Stimulated activated CD8-positive, alpha-beta memory T cell treated with anti-CD3 and anti-CD28 coated beads, Interleukin-4, amount 100 ng/mL, for 1 hour (primary cell): ENCODE measurements around the gene KCNK15.
"Not testable (repeated sequence)": the region's sequence is repeated elsewhere in the genome, so short reads cannot be mapped to it uniquely, and the experiment has no call there.

Experiments
- DNase-seq, 2 donors: peaks; one replicate each; pipeline ENCODE4 v3.0.0-alpha.2; 2020; ENCODE audit warnings: low read depth in 2 of 2, low spot score in 1 of 2

Gene KCNK15

GRCh38 chr20:44758247-44759101 is 12.8 kb downstream of the KCNK15 start:
- no peak for DNase-seq

DNA sequence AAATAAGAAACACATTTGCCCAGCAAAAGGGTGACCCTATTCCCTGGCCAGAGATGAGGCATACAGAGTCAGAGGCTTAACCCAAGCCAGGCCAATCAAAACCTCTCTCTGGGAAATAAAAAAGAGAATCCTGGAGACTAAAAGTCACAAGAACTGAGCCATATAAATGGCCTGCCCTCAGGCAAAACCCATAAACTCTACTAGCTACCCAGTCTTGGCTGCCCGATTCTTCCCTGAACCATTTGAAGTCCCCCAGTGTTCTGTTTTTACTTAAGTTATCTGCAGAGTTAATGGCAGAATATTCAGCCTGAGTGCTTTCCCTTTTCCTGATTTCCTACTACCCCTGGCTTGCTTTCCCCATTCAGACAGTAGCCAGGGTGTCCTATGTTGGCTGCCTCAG is 13.9 kb downstream of the KCNK15 start:
- no peak for DNase-seq

DNA sequence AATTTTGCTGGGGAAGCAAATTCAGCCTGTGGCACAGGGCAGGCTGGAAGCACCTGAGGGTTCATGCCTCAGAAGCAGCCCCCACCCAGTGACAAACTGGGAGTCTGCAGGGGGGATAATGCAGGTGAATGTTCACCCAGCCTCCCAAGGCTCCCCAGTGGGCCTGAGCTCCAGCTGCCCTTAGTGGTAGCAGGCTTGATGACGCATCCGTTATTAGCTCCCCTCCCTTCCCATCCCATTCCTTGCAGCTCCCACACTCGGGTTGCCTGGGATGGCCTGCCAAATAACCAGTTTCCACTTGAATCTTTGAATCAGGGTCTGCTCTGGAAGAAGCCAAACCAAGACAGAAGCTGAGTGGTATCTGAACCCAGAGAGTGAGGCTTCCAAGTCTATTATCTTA is 15.8 kb downstream of the KCNK15 start:
- no peak for DNase-seq

- DNase-seq, result no peak
Observed at GRCh38 chr20:44762466-44763140, 16.9 kb downstream of the KCNK15 start.

DNA sequence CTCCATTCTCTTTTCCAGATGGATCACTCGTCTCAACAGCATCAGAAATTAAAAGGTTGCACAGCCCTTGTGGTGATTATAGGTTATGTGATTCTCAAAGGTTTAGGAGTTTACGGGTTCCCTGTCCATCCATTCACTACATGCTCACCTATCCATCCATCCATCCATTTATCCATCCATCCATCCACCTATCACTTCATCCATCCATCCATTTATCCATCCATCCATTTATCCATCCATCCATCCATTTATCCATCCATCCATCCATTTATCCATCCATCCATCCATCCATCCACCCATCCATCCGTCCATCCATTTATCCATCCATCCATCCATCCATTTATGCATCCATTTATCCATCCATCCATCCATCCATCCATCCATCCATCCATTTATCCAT is 18.1 kb downstream of the KCNK15 start:
- DNase-seq, result not testable (repeated sequence)

- DNase-seq, result no peak
Observed at GRCh38 chr20:44765091-44765490, 19.4 kb downstream of the KCNK15 start.

DNA sequence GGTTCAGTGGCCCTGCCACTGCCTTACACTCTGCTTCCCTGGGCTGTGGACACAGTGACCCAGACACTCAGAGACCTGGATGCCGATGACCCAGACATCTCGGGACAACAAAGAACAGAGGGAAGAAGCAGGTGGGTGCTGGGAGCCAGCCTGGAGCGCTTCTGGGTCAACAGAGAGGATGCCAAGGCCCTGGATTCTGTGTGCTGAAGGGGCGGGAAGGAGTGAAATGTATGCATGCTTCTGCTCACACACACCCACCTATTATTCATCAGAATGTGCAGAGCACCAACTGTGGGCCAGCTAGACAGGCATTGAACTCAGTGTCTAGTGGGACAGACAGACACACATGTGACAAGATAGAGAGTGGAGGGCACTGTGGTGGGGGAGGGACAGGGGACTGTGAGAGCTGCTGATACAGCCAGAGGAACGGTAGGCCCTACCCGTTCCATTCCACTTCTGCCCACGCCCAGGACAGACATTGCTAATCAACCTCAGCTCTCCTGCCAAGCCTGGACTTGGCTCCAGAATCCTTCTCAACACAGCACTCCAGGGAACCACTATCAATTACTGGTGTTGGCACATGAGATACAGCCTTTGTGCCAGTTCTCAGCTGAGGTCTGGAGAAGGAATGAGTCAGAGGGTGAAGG is 20.2 kb downstream of the KCNK15 start:
- DNase-seq, result no peak

DNA sequence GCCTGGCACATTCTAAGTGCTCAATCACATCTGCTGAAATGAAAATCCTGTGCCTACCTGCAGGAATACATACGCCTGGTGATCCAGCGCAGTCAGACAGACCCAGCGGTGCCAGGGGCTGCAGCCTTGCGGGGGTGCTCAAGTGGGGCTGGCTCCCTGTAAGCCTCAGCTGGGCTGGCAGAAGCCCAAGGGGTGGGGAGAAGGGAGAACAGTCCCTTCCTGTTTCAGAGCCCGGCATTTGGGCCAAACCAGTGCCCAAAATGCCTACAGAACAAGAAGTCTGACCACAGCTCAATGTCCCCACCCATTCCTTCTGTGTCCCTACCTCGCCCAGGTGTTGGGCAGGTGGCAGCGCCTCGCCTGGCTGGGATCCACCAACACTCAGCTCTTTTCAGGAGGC is 22.6 kb downstream of the KCNK15 start:
- no peak for DNase-seq

GRCh38 chr20:44768854-44769480 is 23.3 kb downstream of the KCNK15 start:
- DNase-seq, result no peak

GRCh38 chr20:44769481-44769863 is 23.8 kb downstream of the KCNK15 start:
- no peak for DNase-seq

GRCh38 chr20:44770484-44771171 is 25.0 kb downstream of the KCNK15 start:
- no peak for DNase-seq

DNA sequence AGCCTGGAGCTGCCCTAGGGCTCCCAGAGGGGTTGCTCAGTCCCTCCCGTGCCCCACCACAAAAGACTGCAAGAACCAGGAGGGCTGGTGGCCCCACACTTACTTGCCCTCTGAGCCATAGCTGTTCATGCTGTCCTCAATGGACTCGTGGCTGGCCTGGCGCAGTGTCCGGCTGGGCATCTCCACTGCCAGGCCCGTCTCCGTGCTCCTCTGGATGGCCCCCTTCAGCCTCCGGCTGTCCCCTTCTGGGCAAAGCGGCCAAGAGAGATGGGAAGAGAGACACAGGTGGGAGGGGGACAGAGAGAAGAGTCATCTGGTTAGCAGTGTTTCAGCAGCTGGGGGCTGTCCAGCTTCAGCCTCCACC is 25.5 kb downstream of the KCNK15 start:
- no peak for DNase-seq

DNA sequence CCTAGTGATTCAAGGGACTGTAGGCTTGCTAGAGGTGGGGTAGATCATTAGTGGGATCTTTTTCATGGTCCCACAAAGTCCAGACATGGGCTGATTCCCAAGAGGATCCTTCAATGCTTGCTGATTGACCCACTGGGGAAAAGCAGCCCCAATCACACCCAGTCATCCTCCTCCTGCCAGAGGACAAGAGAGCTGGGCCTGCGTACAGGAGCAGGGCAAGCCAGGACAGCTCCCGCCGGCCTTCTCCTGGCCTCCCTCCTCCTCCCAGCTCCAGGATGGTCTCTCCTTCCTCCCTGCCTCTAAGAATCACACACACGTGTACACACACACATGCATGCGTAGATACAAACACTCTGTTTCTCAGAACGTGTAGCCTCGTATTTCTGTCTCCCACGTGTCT is 27.0 kb downstream of the KCNK15 start:
- DNase-seq, result no peak

GRCh38 chr20:44773070-44773829 is 27.6 kb downstream of the KCNK15 start:
- DNase-seq, result no peak

DNA sequence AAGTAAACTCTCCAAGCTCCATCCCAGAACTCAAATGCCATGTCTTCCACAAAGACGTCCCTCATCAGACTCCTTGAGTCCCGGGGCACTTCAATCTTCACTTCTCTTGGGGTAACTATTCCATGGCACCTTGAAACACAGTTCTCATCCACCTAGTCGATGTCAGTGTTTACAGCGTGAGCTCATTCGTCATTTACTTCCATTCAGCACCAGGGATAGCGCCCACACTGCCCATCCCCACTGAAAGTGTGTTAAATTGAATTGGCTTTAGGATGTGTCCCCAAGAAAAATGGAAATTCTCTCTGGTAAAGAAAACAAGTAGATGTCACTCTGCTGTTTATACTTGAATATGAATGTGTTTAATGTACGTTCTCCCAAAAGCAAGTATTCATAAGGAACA is 31.3 kb downstream of the KCNK15 start:
- no peak for DNase-seq

DNA sequence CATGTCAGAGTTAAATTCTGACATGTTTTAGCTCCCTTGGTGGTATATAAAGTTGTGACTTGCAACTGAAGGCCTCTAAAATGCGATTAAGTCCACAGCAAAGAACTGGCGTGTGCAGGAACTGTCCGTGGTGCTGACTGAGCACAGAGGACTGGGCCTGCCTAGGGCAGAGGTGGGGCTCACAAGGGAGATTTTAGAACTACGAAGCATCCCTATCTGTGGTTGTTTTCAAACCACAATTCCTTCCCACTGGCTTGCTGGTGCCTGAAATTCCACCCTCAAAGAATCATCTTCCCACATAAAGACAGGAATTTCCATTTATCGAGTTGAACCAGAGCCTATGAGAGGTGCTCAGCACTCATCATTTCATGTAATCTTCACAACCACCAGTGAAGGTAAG is 34.6 kb downstream of the KCNK15 start:
- DNase-seq, result no peak

DNA sequence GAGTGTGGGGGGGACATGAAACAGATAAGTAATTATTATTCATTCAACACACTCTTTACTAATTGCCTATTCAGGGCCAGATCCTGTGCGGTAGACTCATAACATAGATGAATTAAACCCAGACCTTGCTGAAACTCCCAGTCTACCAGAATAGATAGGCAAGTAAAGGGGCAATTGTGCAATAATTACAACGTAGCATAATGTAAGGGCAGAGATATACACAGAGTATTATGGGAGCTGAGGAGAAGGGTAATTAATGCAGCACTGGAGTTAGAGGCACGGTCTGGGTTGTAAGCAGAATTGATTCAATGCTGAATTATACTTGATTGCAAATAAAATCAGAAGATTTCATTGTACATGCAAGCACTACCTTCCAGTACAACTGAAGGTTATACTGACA is 35.5 kb downstream of the KCNK15 start:
- no peak for DNase-seq

DNA sequence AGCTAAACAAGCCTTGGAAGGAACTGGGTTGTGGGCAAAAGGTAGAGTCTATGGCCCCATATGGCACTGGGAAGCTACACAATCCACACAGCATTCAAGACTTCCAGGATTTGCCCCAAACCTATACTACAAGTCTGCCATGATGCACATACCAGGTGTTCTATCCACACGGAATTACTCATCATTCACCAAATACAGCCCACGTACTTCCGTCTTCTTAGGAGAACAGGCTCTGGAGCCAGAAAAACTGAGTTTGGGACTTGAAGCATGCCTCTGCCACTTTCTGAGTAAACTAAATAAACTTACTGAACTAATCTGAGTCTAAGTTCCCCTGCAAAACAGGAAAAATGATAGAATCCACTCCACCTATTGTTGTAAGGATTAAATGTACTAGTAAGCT is 36.1 kb downstream of the KCNK15 start:
- DNase-seq, result no peak

- no peak for DNase-seq
Observed at GRCh38 chr20:44784688-44785087, 39.0 kb downstream of the KCNK15 start.

DNA sequence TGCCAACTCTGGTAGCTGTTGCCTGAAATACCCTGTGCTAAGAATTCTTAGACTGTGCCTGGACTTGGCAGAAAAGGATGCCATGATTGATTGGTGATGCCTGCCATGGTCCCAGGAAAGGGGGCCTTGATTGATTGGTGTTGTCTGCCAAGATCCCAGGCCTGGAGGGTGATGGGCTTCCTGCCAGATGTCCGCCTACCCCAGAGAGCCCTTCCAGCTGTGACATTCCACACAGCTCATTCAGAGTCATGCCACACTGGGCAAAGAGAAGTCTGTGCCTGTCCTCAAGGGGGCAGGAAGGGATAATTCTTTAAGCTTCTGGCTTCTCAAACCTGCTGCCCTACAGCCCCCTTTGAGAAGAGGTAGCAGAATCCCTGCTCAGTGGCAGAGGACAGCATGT is 40.1 kb downstream of the KCNK15 start:
- DNase-seq, result no peak

- no peak for DNase-seq
Observed at GRCh38 chr20:44787299-44787698, 41.6 kb downstream of the KCNK15 start.
